Measurements from ENCODE around the gene TNKS1BP1.

The TNKS1BP1 gene

GRCh38 chr11:57307666-57308270, 17.0 kb downstream of the TNKS1BP1 start:
- Histone ChIP-seq H3K9ac (ENCODE audit: low read length) (peak overlapping the region; percentile 34), H3K27me3 (replicated peaks; ENCODE audit: control insufficient read depth, insufficient read depth, low read length) (no peaks in the 10 kb centered on the region), H3K9me3 (ENCODE audit: control insufficient read depth, low read length) (no peaks in the 10 kb centered on the region), H3K36me3 (ENCODE audit: control insufficient read depth, insufficient read depth, low read length, severe bottlenecking) (peaks cover 72% of the 10 kb centered on the region), H3K4me1 (ENCODE audit: control insufficient read depth, insufficient read depth, low read length) (peaks cover 79% of the 10 kb centered on the region), H3K4me3 (ENCODE audit: low read length) (peak overlapping the region; percentile 80)
- DNase-seq (ENCODE audit: low read depth) = no peak

- peaks cover 72% of the 10 kb centered on the region for H3K4me1 ChIP-seq (ENCODE audit: control insufficient read depth, insufficient read depth, low read length)
- H3K4me3 ChIP-seq (ENCODE audit: low read length) = peak overlapping the region; percentile 80
- no peaks in the 10 kb centered on the region for H3K27me3 ChIP-seq (replicated peaks; ENCODE audit: control insufficient read depth, insufficient read depth, low read length)
- no peak for DNase-seq (ENCODE audit: low read depth)
- no peaks in the 10 kb centered on the region for H3K9me3 ChIP-seq (ENCODE audit: control insufficient read depth, low read length)
- H3K36me3 ChIP-seq (ENCODE audit: control insufficient read depth, insufficient read depth, low read length, severe bottlenecking) = peaks cover 72% of the 10 kb centered on the region
- peak overlapping the region; percentile 34 for H3K9ac ChIP-seq (ENCODE audit: low read length)
These were observed 17.7 kb downstream of the TNKS1BP1 start for GRCh38 chr11:57306940-57307565.

GRCh38 chr11:57306161-57306876, 18.4 kb downstream of the TNKS1BP1 start:
- Histone ChIP-seq H3K9me3 (ENCODE audit: control insufficient read depth, low read length) (no peaks in the 10 kb centered on the region), H3K36me3 (ENCODE audit: control insufficient read depth, insufficient read depth, low read length, severe bottlenecking) (peaks cover 77% of the 10 kb centered on the region), H3K4me3 (ENCODE audit: low read length) (peak overlapping the region; percentile 65), H3K4me1 (ENCODE audit: control insufficient read depth, insufficient read depth, low read length) (peaks cover 67% of the 10 kb centered on the region), H3K9ac (ENCODE audit: low read length) (no peak overlapping the region), H3K27me3 (replicated peaks; ENCODE audit: control insufficient read depth, insufficient read depth, low read length) (no peaks in the 10 kb centered on the region)
- DNase-seq (ENCODE audit: low read depth) = no peak

GRCh38 chr11:57305523-57305922, 19.2 kb downstream of the TNKS1BP1 start:
- peak overlapping the region; percentile 65 for H3K4me3 ChIP-seq (ENCODE audit: low read length)
- H3K36me3 ChIP-seq (ENCODE audit: control insufficient read depth, insufficient read depth, low read length, severe bottlenecking) = peaks cover 83% of the 10 kb centered on the region
- no peak for DNase-seq (ENCODE audit: low read depth)
- no peaks in the 10 kb centered on the region for H3K27me3 ChIP-seq (replicated peaks; ENCODE audit: control insufficient read depth, insufficient read depth, low read length)
- no peaks in the 10 kb centered on the region for H3K9me3 ChIP-seq (ENCODE audit: control insufficient read depth, low read length)
- no peak overlapping the region for H3K9ac ChIP-seq (ENCODE audit: low read length)
- peaks cover 63% of the 10 kb centered on the region for H3K4me1 ChIP-seq (ENCODE audit: control insufficient read depth, insufficient read depth, low read length)

GRCh38 chr11:57303990-57304579, 20.7 kb downstream of the TNKS1BP1 start:
- no peaks in the 10 kb centered on the region for H3K27me3 ChIP-seq (replicated peaks; ENCODE audit: control insufficient read depth, insufficient read depth, low read length)
- peak; percentile 27 for DNase-seq (ENCODE audit: low read depth)
- no peak overlapping the region for H3K4me3 ChIP-seq (ENCODE audit: low read length)
- peak overlapping the region; percentile 40 for H3K9ac ChIP-seq (ENCODE audit: low read length)
- peaks cover 83% of the 10 kb centered on the region for H3K36me3 ChIP-seq (ENCODE audit: control insufficient read depth, insufficient read depth, low read length, severe bottlenecking)
- H3K4me1 ChIP-seq (ENCODE audit: control insufficient read depth, insufficient read depth, low read length) = peaks cover 48% of the 10 kb centered on the region
- peaks cover 4% of the 10 kb centered on the region for H3K9me3 ChIP-seq (ENCODE audit: control insufficient read depth, low read length)

GRCh38 chr11:57303280-57303989, 21.3 kb downstream of the TNKS1BP1 start:
- Histone ChIP-seq H3K4me1 (ENCODE audit: control insufficient read depth, insufficient read depth, low read length) (peaks cover 42% of the 10 kb centered on the region), H3K27me3 (replicated peaks; ENCODE audit: control insufficient read depth, insufficient read depth, low read length) (no peaks in the 10 kb centered on the region), H3K36me3 (ENCODE audit: control insufficient read depth, insufficient read depth, low read length, severe bottlenecking) (peaks cover 83% of the 10 kb centered on the region), H3K9me3 (ENCODE audit: control insufficient read depth, low read length) (peaks cover 4% of the 10 kb centered on the region), H3K4me3 (ENCODE audit: low read length) (no peak overlapping the region), H3K9ac (ENCODE audit: low read length) (no peak overlapping the region)
- no peak for DNase-seq (ENCODE audit: low read depth)

GRCh38 chr11:57302489-57302888, 22.3 kb downstream of the TNKS1BP1 start:
- peaks cover 83% of the 10 kb centered on the region for H3K36me3 ChIP-seq (ENCODE audit: control insufficient read depth, insufficient read depth, low read length, severe bottlenecking)

GRCh38 chr11:57301711-57302423, 22.9 kb downstream of the TNKS1BP1 start:
- peaks cover 4% of the 10 kb centered on the region for H3K9me3 ChIP-seq (ENCODE audit: control insufficient read depth, low read length)
- H3K9ac ChIP-seq (ENCODE audit: low read length) = no peak overlapping the region
- no peaks in the 10 kb centered on the region for H3K27me3 ChIP-seq (replicated peaks; ENCODE audit: control insufficient read depth, insufficient read depth, low read length)
- H3K4me3 ChIP-seq (ENCODE audit: low read length) = no peak overlapping the region
- DNase-seq (ENCODE audit: low read depth) = no peak
- H3K36me3 ChIP-seq (ENCODE audit: control insufficient read depth, insufficient read depth, low read length, severe bottlenecking) = peaks cover 86% of the 10 kb centered on the region
- peaks cover 27% of the 10 kb centered on the region for H3K4me1 ChIP-seq (ENCODE audit: control insufficient read depth, insufficient read depth, low read length)

More at GRCh38 chr11:57302489-57302888, 22.3 kb downstream of the TNKS1BP1 start:
- DNase-seq (ENCODE audit: low read depth) = no peak
- Histone ChIP-seq H3K27me3 (replicated peaks; ENCODE audit: control insufficient read depth, insufficient read depth, low read length) (no peaks in the 10 kb centered on the region), H3K9me3 (ENCODE audit: control insufficient read depth, low read length) (peaks cover 4% of the 10 kb centered on the region), H3K4me1 (ENCODE audit: control insufficient read depth, insufficient read depth, low read length) (peaks cover 33% of the 10 kb centered on the region), H3K9ac (ENCODE audit: low read length) (no peak overlapping the region), H3K4me3 (ENCODE audit: low read length) (no peak overlapping the region)

- Histone ChIP-seq H3K4me1 (ENCODE audit: control insufficient read depth, insufficient read depth, low read length) (peaks cover 18% of the 10 kb centered on the region), H3K4me3 (ENCODE audit: low read length) (no peak overlapping the region), H3K36me3 (ENCODE audit: control insufficient read depth, insufficient read depth, low read length, severe bottlenecking) (peaks cover 83% of the 10 kb centered on the region), H3K9me3 (ENCODE audit: control insufficient read depth, low read length) (peaks cover 4% of the 10 kb centered on the region), H3K9ac (ENCODE audit: low read length) (no peak overlapping the region), H3K27me3 (replicated peaks; ENCODE audit: control insufficient read depth, insufficient read depth, low read length) (no peaks in the 10 kb centered on the region)
- DNase-seq (ENCODE audit: low read depth) = no peak
These were observed 24.0 kb downstream of the TNKS1BP1 start for GRCh38 chr11:57300785-57301184.

- no peak for DNase-seq (ENCODE audit: low read depth)
- H3K9me3 ChIP-seq (ENCODE audit: control insufficient read depth, low read length) = peaks cover 4% of the 10 kb centered on the region
- no peaks in the 10 kb centered on the region for H3K27me3 ChIP-seq (replicated peaks; ENCODE audit: control insufficient read depth, insufficient read depth, low read length)
- H3K36me3 ChIP-seq (ENCODE audit: control insufficient read depth, insufficient read depth, low read length, severe bottlenecking) = peaks cover 73% of the 10 kb centered on the region
- H3K4me1 ChIP-seq (ENCODE audit: control insufficient read depth, insufficient read depth, low read length) = peaks cover 16% of the 10 kb centered on the region
- H3K9ac ChIP-seq (ENCODE audit: low read length) = no peak overlapping the region
- H3K4me3 ChIP-seq (ENCODE audit: low read length) = no peak overlapping the region
These were observed 25.5 kb downstream of the TNKS1BP1 start for GRCh38 chr11:57299150-57299737.

Measured in adipocyte (in vitro differentiated cells).